Glutamatergic neuron (in vitro differentiated cells): ENCODE results near the gene CLSTN1. TPM values are rescaled to one million over a fixed set of nuclear protein-coding genes. Genes with fewer than 3 reads are reported as not detected.
"Not testable (repeated sequence)": the region's sequence is repeated elsewhere in the genome, so short reads cannot be mapped to it uniquely, and the experiment has no call there.

Experiments
- DNase-seq: peaks from one replicate; pipeline ENCODE4 v3.0.0; 2022
- H3K27ac Mint-ChIP-seq: one replicate; pipeline ENCODE4 v1.8.0; 2020; ENCODE audit warnings: mild to moderate bottlenecking, mixed read lengths, inconsistent platforms; ENCODE audit not compliant: unreplicated experiment
- H3K27me3 Mint-ChIP-seq: one replicate; pipeline ENCODE4 v1.8.0; 2020; ENCODE audit warnings: mild to moderate bottlenecking, moderate library complexity, mixed read lengths, inconsistent platforms; ENCODE audit not compliant: unreplicated experiment
- H3K36me3 Mint-ChIP-seq: one replicate; pipeline ENCODE4 v1.8.0; 2020; ENCODE audit warnings: mild to moderate bottlenecking, mixed read lengths, inconsistent platforms; ENCODE audit not compliant: unreplicated experiment
- H3K4me1 Mint-ChIP-seq: one replicate; pipeline ENCODE4 v1.8.0; 2020; ENCODE audit warnings: mild to moderate bottlenecking, low read depth, mixed read lengths, inconsistent platforms; ENCODE audit not compliant: unreplicated experiment
- H3K4me3 Mint-ChIP-seq: one replicate; pipeline ENCODE4 v1.8.0; 2020; ENCODE audit warnings: mild to moderate bottlenecking, mixed read lengths, inconsistent platforms; ENCODE audit not compliant: unreplicated experiment
- H3K9me3 Mint-ChIP-seq: one replicate; pipeline ENCODE4 v1.8.0; 2020; ENCODE audit warnings: mild to moderate bottlenecking, moderate library complexity, mixed read lengths, inconsistent platforms; ENCODE audit not compliant: unreplicated experiment
- CTCF ChIP-seq: fragments of 200-600 bp; sonication (generic); IDR thresholded peaks from one replicate; pipeline ENCODE4 v1.5.0; 2021; ENCODE audit not compliant: partially characterized antibody, unreplicated experiment
- total RNA-seq: library from RNA; stranded (reverse); fragmentation: NEBNext Ultra II Directional; extraction: Animal tissue kit (Norgen Biotek cat#: 25700); gene quantifications from one replicate; pipeline ENCODE4 v1.2.1, GENCODE V29; 2021; ENCODE audit not compliant: unreplicated experiment

Gene CLSTN1
- total RNA-seq, 1 donor from 2014 or later = 139 TPM

- Mint-ChIP-seq H3K27ac (no peak overlapping the region), H3K4me1 (peaks cover 14% of the 10 kb centered on the region), H3K27me3 (peaks cover 1% of the 10 kb centered on the region), H3K9me3 (peaks cover 3% of the 10 kb centered on the region), H3K36me3 (no peaks in the 10 kb centered on the region), H3K4me3 (no peak overlapping the region)
- no peak for DNase-seq
- TF ChIP-seq CTCF = no peak
Observed at GRCh38 chr1:9763914-9764313, 59.9 kb downstream of the CLSTN1 start.

GRCh38 chr1:9762446-9762845, 61.3 kb downstream of the CLSTN1 start:
- DNase-seq, H3K4me3 Mint-ChIP-seq, H3K27ac Mint-ChIP-seq, H3K36me3 Mint-ChIP-seq, H3K9me3 Mint-ChIP-seq, H3K27me3 Mint-ChIP-seq: not testable (repeated sequence)
- H3K4me1 Mint-ChIP-seq = peaks cover 18% of the 10 kb centered on the region

DNA sequence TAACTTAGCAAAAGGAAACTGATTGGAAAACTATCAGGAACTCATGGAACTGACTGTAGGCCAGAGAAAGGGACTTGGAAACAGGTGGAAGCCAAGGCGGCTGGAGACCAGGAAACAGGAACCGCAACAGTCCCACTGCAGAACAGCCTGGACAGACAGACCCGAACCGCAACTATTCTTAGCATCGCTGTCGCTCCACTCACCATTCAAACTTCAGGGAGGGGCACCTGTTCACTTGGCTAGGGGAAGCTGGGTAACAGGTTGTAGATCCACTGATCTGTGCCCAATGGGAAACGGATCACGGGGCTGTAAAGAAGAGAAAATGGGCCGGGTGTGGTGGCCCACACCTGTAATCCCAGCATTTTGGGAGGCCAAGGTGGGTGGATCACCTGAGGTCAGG, 61.9 kb downstream of the CLSTN1 start:
- no peak for TF ChIP-seq CTCF
- Mint-ChIP-seq H3K36me3 (no peaks in the 10 kb centered on the region), H3K9me3 (no peaks in the 10 kb centered on the region), H3K4me1 (peaks cover 18% of the 10 kb centered on the region), H3K27ac (no peak overlapping the region), H3K27me3 (peaks cover 3% of the 10 kb centered on the region), H3K4me3 (no peak overlapping the region)
- DNase-seq = no peak

DNA sequence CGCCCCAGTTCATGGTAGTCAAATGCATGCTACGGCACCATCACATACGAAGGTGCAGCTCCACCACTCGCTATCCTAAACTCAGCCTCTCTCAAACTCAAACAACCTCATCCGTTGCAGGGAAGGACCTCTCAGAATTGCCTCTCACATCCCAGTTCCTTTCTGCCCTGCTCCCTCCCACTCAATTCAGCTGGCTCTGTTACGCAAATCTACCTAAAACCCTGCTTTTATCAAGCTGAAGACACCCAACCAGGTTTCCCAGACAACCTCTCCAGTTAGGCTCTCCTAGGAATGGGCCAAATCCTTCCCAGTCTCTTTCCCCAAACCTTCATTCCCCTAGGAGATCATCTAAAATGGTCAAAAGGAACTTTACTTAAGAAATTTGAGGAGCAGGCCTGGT, 62.9 kb downstream of the CLSTN1 start:
- Mint-ChIP-seq H3K27ac (no peak overlapping the region), H3K9me3 (no peaks in the 10 kb centered on the region), H3K4me3 (no peak overlapping the region), H3K36me3 (no peaks in the 10 kb centered on the region), H3K4me1 (peaks cover 18% of the 10 kb centered on the region), H3K27me3 (peaks cover 3% of the 10 kb centered on the region)
- DNase-seq = no peak
- no peak for TF ChIP-seq CTCF

DNA sequence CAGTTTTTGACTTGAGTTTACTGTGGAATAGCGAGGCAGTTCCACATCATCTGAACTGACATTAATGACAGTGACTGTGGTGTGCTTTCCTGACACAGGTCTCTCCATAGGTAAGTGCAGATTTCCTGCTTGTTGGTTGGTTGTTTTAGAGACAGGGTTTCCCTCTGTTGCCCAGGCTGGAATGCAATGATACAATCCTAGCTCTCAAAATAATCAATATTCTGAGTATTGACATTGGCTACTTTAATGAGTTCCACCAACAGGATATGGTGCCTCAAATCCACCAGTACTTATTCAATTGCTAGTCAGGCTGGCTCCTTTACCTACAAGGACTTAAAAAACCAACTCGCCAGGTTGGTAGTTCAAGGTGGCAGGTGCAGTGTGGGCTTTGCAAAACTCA, 63.8 kb downstream of the CLSTN1 start:
- no peak overlapping the region for H3K4me3 Mint-ChIP-seq
- no peak for TF ChIP-seq CTCF
- H3K27ac Mint-ChIP-seq = no peak overlapping the region
- H3K36me3 Mint-ChIP-seq = no peaks in the 10 kb centered on the region
- no peaks in the 10 kb centered on the region for H3K9me3 Mint-ChIP-seq
- no peak for DNase-seq
- H3K27me3 Mint-ChIP-seq = peaks cover 3% of the 10 kb centered on the region
- peaks cover 24% of the 10 kb centered on the region for H3K4me1 Mint-ChIP-seq
